Stimulated activated CD4-positive, alpha-beta T cell treated with anti-CD3 and anti-CD28 coated beads, Interleukin-15, amount 100 ng/mL, for 24 hours (primary cell): ENCODE results near the gene RNGTT.
"Not testable (repeated sequence)": the region's sequence is repeated elsewhere in the genome, so short reads cannot be mapped to it uniquely, and the experiment has no call there.

ENCODE experiments used
- DNase-seq: peaks from one replicate; pipeline ENCODE4 v3.0.0-alpha.2; 2020

Gene RNGTT

GRCh38 chr6:88963139-88964090 is at the start of gene RNGTT:
Gene RNGTT, minus strand, starts transcription at chr6:88963618. Its CDS starts 209 bp downstream, at chr6:88963409.
- peak; percentile 99 for DNase-seq

GRCh38 chr6:89011436-89011835 is 48.0 kb upstream of the RNGTT start:
- no peak for DNase-seq

GRCh38 chr6:89010825-89011224 is 47.4 kb upstream of the RNGTT start:
- DNase-seq: no peak

- no peak for DNase-seq
Observed at GRCh38 chr6:89009624-89010059, 46.2 kb upstream of the RNGTT start.

GRCh38 chr6:89008815-89009374 is 45.5 kb upstream of the RNGTT start:
- DNase-seq: no peak

GRCh38 chr6:89008001-89008814 is 44.8 kb upstream of the RNGTT start:
- no peak for DNase-seq

- DNase-seq: no peak
Observed at GRCh38 chr6:89007209-89008000, 44.0 kb upstream of the RNGTT start.

- no peak for DNase-seq
Observed at GRCh38 chr6:89002523-89002922, 39.1 kb upstream of the RNGTT start.

- DNase-seq: no peak
Observed at GRCh38 chr6:88997327-88997726, 33.9 kb upstream of the RNGTT start.

GRCh38 chr6:88992741-88993552 is 29.5 kb upstream of the RNGTT start:
- DNase-seq: no peak

GRCh38 chr6:88989215-88989614 is 25.8 kb upstream of the RNGTT start:
- DNase-seq: no peak

GRCh38 chr6:88987922-88988321 is 24.5 kb upstream of the RNGTT start:
- DNase-seq: no peak

GRCh38 chr6:88985901-88986300 is 22.5 kb upstream of the RNGTT start:
- no peak for DNase-seq

- no peak for DNase-seq
Observed at GRCh38 chr6:88984606-88985005, 21.2 kb upstream of the RNGTT start.

- no peak for DNase-seq
Observed at GRCh38 chr6:88984152-88984551, 20.7 kb upstream of the RNGTT start.

- no peak for DNase-seq
Observed at GRCh38 chr6:88983532-88983931, 20.1 kb upstream of the RNGTT start.

GRCh38 chr6:88983129-88983528 is 19.7 kb upstream of the RNGTT start:
- not testable (repeated sequence) for DNase-seq

GRCh38 chr6:88982720-88983119 is 19.3 kb upstream of the RNGTT start:
- peak; percentile 27 for DNase-seq

- no peak for DNase-seq
Observed at GRCh38 chr6:88975369-88975768, 12.0 kb upstream of the RNGTT start.

- no peak for DNase-seq
Observed at GRCh38 chr6:88972504-88973423, 9.3 kb upstream of the RNGTT start.
